ENCODE results near the gene SPATS2. TPM values are rescaled to one million over a fixed set of nuclear protein-coding genes. Genes with fewer than 3 reads are reported as not detected.

Gene SPATS2
- total and polyA plus RNA-seq, 10 of the 15 experiments (the other 5 are each of a cell fraction or from before 2014, with no cell fraction given) = 9.0 to 54.2 (median 27.5) TPM

GRCh38 chr12:49342066-49342913 lies 25.0 kb upstream of the SPATS2 start (continued):
- TF ChIP-seq SPI1 (IDR thresholded peaks at IDR 0.05; ENCODE audit: borderline replicate concordance, insufficient read depth, low read depth, low read length) (no peak), BRCA1 (IDR thresholded peaks at IDR 0.05; ENCODE audit: low read depth, low read length) (no peak), CHD4 (IDR thresholded peaks at IDR 0.05) (no peak), NKRF (conservative IDR thresholded peaks at IDR 0.05) (no peak), ZNF592 (IDR thresholded peaks at IDR 0.05) (no peak), ZNF207 (IDR thresholded peaks at IDR 0.05; ENCODE audit: borderline replicate concordance) (no peak; the same call in 1 of the 2 replicates), SMAD1 (IDR thresholded peaks at IDR 0.05; ENCODE audit: low read depth, partially characterized antibody) (no peak), MYC (IDR thresholded peaks at IDR 0.05; ENCODE audit: insufficient read depth, insufficient read length, insufficient replicate concordance, low read length, severe bottlenecking) (no peak), SMC3 (IDR thresholded peaks at IDR 0.05; ENCODE audit: borderline replicate concordance, low read length) (peak; percentile 64), HCFC1 (IDR thresholded peaks at IDR 0.05; ENCODE audit: low read length) (no peak), NR2C1 (IDR thresholded peaks at IDR 0.05) (no peak), ZBTB4 (CRISPR knock-in tag; IDR thresholded peaks at IDR 0.05) (no peak), ESRRA (IDR thresholded peaks at IDR 0.05; ENCODE audit: low read length) (no peak), PKNOX1 (IDR thresholded peaks at IDR 0.05) (peak; percentile 72), NFYA (IDR thresholded peaks at IDR 0.05; ENCODE audit: borderline replicate concordance, low read depth, low read length) (no peak), TAF1 (IDR thresholded peaks at IDR 0.05; ENCODE audit: borderline replicate concordance, low read depth, low read length) (no peak), RCOR1 (conservative IDR thresholded peaks at IDR 0.05; ENCODE audit: low read depth, low read length) (no peak)
